ENCODE measurements around the gene ATG10. TPM values are rescaled to one million over a fixed set of nuclear protein-coding genes. Genes with fewer than 3 reads are reported as not detected.

ATG10 gene
- total RNA-seq, 1 experiment from 2014 or later, result 11.8 TPM

DNA sequence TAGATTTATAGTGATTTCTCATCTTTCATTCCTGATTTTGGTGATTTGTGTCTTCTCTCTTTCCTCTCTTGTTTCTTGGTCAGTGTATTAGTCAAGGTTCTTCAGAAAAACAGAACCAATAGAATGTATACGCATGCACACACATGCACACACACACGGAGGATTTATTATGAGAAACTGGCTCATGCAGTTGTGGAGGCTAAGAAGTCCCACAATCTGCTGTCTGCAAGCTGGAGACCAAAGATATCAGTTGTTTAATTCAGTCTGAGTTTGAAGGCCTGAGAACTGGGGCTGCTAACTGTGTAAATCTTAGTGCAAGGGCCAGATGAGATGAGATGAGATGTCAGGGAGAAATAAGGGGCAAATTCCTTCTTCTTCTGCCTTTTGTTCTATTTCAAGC is 312.1 kb downstream of the ATG10 start:
- Histone ChIP-seq H2AFZ (ENCODE audit: low read length) (no peak overlapping the region), H3F3A (ENCODE audit: low read length, unreplicated experiment) (no peaks in the 10 kb centered on the region), H3K9me2 (replicated peaks; ENCODE audit: low read length) (no peaks in the 10 kb centered on the region), H3K27me3 (ENCODE audit: low read length) (no peaks in the 10 kb centered on the region), H3K4me1 (ENCODE audit: insufficient read depth, low read length) (peaks cover 4% of the 10 kb centered on the region; the same call in 1 of the 2 replicates), H3K9ac (ENCODE audit: low read length) (no peak overlapping the region), H4K20me1 (ENCODE audit: low read length) (no peaks in the 10 kb centered on the region), H3K36me3 (ENCODE audit: low read depth, low read length) (no peaks in the 10 kb centered on the region), H3K9me3 (ENCODE audit: low read length) (no peaks in the 10 kb centered on the region), H3K27ac (ENCODE audit: low read length) (no peak overlapping the region), H3K4me2 (ENCODE audit: low read length) (no peak overlapping the region), H3K79me2 (ENCODE audit: low read length) (no peaks in the 10 kb centered on the region), H3K4me3 (ENCODE audit: low read length) (no peak overlapping the region)
- no TSS peak for BruUV-seq (replicated peaks)
- ChIA-PET CTCF (interaction anchor here (0.7 kb wide), 1 partner anchor 58 kb away, joined by 3 read pairs; no protein-coding TSS in a partner anchor), POLR2A (ENCODE audit: unreplicated experiment) (no interaction called here)
- intact Hi-C loops (cut with micrococcal nuclease), result no loop called here
- DNase-seq, result no peak
- TF ChIP-seq EZH2phosphoT487 (IDR thresholded peaks at IDR 0.05; ENCODE audit: borderline replicate concordance, low read length) (no peak), EZH2 (IDR thresholded peaks at IDR 0.05; ENCODE audit: low read length, unreplicated experiment) (no peak)
- TF ChIP-seq, protein P1, sequence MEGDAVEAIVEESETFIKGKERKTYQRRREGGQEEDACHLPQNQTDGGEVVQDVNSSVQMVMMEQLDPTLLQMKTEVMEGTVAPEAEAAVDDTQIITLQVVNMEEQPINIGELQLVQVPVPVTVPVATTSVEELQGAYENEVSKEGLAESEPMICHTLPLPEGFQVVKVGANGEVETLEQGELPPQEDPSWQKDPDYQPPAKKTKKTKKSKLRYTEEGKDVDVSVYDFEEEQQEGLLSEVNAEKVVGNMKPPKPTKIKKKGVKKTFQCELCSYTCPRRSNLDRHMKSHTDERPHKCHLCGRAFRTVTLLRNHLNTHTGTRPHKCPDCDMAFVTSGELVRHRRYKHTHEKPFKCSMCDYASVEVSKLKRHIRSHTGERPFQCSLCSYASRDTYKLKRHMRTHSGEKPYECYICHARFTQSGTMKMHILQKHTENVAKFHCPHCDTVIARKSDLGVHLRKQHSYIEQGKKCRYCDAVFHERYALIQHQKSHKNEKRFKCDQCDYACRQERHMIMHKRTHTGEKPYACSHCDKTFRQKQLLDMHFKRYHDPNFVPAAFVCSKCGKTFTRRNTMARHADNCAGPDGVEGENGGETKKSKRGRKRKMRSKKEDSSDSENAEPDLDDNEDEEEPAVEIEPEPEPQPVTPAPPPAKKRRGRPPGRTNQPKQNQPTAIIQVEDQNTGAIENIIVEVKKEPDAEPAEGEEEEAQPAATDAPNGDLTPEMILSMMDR (conservative IDR thresholded peaks at IDR 0.05; ENCODE audit: low read depth, low read length), result no peak
- no peak for ATAC-seq

DNA sequence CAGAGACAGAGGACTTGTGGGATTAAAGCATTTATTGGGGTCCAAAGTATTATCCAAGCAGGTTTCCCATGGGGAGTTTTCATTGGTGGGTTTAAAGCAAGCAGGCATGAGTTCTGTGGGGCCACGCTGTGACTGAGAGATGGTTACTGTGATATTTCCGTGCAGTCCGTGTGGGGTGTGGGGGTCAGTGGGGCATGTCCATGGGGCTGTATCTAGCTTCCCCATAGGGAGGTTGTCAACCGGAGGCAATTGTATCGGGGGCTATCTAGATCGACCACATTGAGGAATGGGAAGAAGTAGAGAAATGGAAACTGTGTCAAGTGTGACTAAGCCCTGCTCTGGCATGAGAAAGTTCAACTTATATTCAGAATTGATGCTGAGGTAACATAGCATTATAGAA is 313.4 kb downstream of the ATG10 start:
- H3K4me2 ChIP-seq (ENCODE audit: low read length), result no peak overlapping the region
- no peak overlapping the region for H3K4me3 ChIP-seq (ENCODE audit: low read length)
- no peaks in the 10 kb centered on the region for H3F3A ChIP-seq (ENCODE audit: low read length, unreplicated experiment)
- intact Hi-C loops (cut with micrococcal nuclease), result no loop called here
- no peaks in the 10 kb centered on the region for H4K20me1 ChIP-seq (ENCODE audit: low read length)
- DNase-seq (no peak), ATAC-seq (no peak)
- H3K9ac ChIP-seq (ENCODE audit: low read length), result no peak overlapping the region
- no peak overlapping the region for H3K27ac ChIP-seq (ENCODE audit: low read length)
- CTCF ChIA-PET, result no interaction called here
- no peaks in the 10 kb centered on the region for H3K27me3 ChIP-seq (ENCODE audit: low read length)
- BruUV-seq (replicated peaks), result no TSS peak
- POLR2A ChIA-PET (ENCODE audit: unreplicated experiment), result no interaction called here
- H3K4me1 ChIP-seq (ENCODE audit: insufficient read depth, low read length), result no peaks in the 10 kb centered on the region
- H3K9me3 ChIP-seq (ENCODE audit: low read length), result no peaks in the 10 kb centered on the region
- H3K79me2 ChIP-seq (ENCODE audit: low read length), result no peaks in the 10 kb centered on the region
- no peaks in the 10 kb centered on the region for H3K9me2 ChIP-seq (replicated peaks; ENCODE audit: low read length)
- TF ChIP-seq EZH2 (IDR thresholded peaks at IDR 0.05; ENCODE audit: low read length, unreplicated experiment) (no peak), EZH2phosphoT487 (IDR thresholded peaks at IDR 0.05; ENCODE audit: borderline replicate concordance, low read length) (no peak)
- TF ChIP-seq, protein P1 (conservative IDR thresholded peaks at IDR 0.05; ENCODE audit: low read depth, low read length), result no peak
- H2AFZ ChIP-seq (ENCODE audit: low read length), result no peak overlapping the region
- no peaks in the 10 kb centered on the region for H3K36me3 ChIP-seq (ENCODE audit: low read depth, low read length)

DNA sequence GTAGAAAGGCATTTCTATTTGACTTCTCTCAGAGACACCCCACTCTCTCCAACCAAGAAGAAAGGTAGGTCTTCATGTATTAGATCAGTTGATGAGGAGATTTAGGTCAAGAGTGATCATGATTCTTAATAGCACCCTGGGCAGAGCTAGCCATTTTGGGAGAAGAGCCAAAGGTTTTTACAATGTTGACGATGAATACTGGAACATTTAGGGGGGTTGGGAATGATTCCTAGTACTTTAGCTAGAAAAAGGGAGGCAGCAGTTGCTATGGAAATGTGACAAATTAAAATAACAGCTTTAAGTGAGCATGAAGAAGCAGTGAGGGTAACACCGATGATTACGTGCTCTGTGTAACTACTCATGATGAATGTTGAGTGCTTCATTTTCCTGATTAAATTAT is 315.8 kb downstream of the ATG10 start:
- no peaks in the 10 kb centered on the region for H3K9me2 ChIP-seq (replicated peaks; ENCODE audit: low read length)
- no peak overlapping the region for H3K4me2 ChIP-seq (ENCODE audit: low read length)
- H3K36me3 ChIP-seq (ENCODE audit: low read depth, low read length), result no peaks in the 10 kb centered on the region
- no peak overlapping the region for H3K27ac ChIP-seq (ENCODE audit: low read length)
- no peak overlapping the region for H3K9ac ChIP-seq (ENCODE audit: low read length)
- no peak overlapping the region for H3K4me3 ChIP-seq (ENCODE audit: low read length)
- TF ChIP-seq, protein P1 (conservative IDR thresholded peaks at IDR 0.05; ENCODE audit: low read depth, low read length), result no peak
- TF ChIP-seq EZH2 (IDR thresholded peaks at IDR 0.05; ENCODE audit: low read length, unreplicated experiment), result no peak
- no peak for TF ChIP-seq EZH2phosphoT487 (IDR thresholded peaks at IDR 0.05; ENCODE audit: borderline replicate concordance, low read length)
- H2AFZ ChIP-seq (ENCODE audit: low read length), result no peak overlapping the region
- no peaks in the 10 kb centered on the region for H3K79me2 ChIP-seq (ENCODE audit: low read length)
- CTCF ChIA-PET, result no interaction called here
- no peaks in the 10 kb centered on the region for H3K4me1 ChIP-seq (ENCODE audit: insufficient read depth, low read length)
- POLR2A ChIA-PET (ENCODE audit: unreplicated experiment), result no interaction called here
- no peaks in the 10 kb centered on the region for H4K20me1 ChIP-seq (ENCODE audit: low read length)
- no peaks in the 10 kb centered on the region for H3K27me3 ChIP-seq (ENCODE audit: low read length)
- H3F3A ChIP-seq (ENCODE audit: low read length, unreplicated experiment), result no peaks in the 10 kb centered on the region
- ATAC-seq (peak; percentile 50), DNase-seq (no peak)
- H3K9me3 ChIP-seq (ENCODE audit: low read length), result no peaks in the 10 kb centered on the region
- intact Hi-C loops (cut with micrococcal nuclease), result no loop called here
- no TSS peak for BruUV-seq (replicated peaks)
